Activated T-cell treated with anti-CD3 and anti-CD28 coated beads, Interleukin-2, amount 50 U/mL, for 24 hours (primary cell): ENCODE data around the gene BTBD16.

Experiments
- DNase-seq: peaks from one replicate; pipeline ENCODE4 v3.0.0-alpha.2; 2020
- H3K27ac Mint-ChIP-seq: 2 replicates; pipeline ENCODE4 v1.8.0; 2020; ENCODE audit warnings: mild to moderate bottlenecking, mixed read lengths
- H3K27me3 Mint-ChIP-seq: 2 replicates; pipeline ENCODE4 v1.8.0; 2020; ENCODE audit warnings: mixed read lengths
- H3K36me3 Mint-ChIP-seq: 2 replicates; pipeline ENCODE4 v1.8.0; 2020; ENCODE audit warnings: low read depth, mixed read lengths
- H3K4me1 Mint-ChIP-seq: 2 replicates; pipeline ENCODE4 v1.8.0; 2020; ENCODE audit warnings: low read depth, mixed read lengths
- H3K4me3 Mint-ChIP-seq: 2 replicates; pipeline ENCODE4 v1.8.0; 2020; ENCODE audit warnings: mild to moderate bottlenecking, moderate library complexity, mixed read lengths
- H3K9me3 Mint-ChIP-seq: 2 replicates; pipeline ENCODE4 v1.8.0; 2020; ENCODE audit warnings: mixed read lengths

The BTBD16 gene

DNA sequence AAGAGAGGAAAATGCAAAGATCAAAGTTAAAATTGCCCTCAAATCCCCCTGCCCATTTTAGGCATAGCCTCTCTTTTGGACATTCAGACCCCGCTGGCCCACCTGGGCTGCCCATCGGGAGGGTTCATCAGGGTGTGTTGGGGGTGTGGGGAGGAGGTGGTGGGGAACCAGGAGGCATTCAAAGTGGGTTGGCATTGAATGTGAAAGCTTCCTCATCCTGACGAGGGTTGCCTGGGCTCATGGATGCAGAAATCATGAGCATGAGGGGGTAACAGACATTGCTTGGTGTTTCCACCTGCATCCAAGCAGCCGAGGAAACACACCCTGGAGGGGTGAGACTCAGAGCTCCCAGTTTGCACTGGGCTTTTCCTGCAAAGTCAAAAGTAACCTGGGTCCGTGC, 20.6 kb downstream of the BTBD16 start:
- Mint-ChIP-seq H3K9me3 (no peaks in the 10 kb centered on the region), H3K27ac (no peak overlapping the region), H3K4me3 (no peak overlapping the region), H3K4me1 (peaks cover 9% of the 10 kb centered on the region), H3K27me3 (peaks cover 3% of the 10 kb centered on the region), H3K36me3 (no peaks in the 10 kb centered on the region)
- no peak for DNase-seq

DNA sequence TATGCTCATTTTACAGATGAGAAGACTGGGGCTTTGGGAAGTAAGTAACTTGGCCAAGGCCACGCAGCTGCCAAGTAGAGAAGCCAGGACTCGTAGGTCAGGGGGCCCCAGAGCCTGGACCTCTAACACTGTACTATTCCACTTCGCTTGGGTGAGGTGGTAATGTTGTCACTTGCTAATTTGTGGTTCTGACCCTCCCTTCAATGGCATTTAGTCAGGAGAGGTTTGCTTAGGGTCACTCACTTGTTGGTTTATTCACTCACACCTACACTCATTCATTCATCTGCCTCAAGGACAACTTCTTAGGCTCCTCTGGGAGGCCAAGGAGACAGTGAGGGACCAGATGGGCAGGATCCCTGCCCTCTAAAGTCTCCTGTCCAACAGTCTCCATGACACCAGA, 21.3 kb downstream of the BTBD16 start:
- peaks cover 9% of the 10 kb centered on the region for H3K4me1 Mint-ChIP-seq
- H3K27me3 Mint-ChIP-seq, result peaks cover 3% of the 10 kb centered on the region
- no peaks in the 10 kb centered on the region for H3K36me3 Mint-ChIP-seq
- no peaks in the 10 kb centered on the region for H3K9me3 Mint-ChIP-seq
- H3K27ac Mint-ChIP-seq, result no peak overlapping the region
- DNase-seq, result no peak
- no peak overlapping the region for H3K4me3 Mint-ChIP-seq

DNA sequence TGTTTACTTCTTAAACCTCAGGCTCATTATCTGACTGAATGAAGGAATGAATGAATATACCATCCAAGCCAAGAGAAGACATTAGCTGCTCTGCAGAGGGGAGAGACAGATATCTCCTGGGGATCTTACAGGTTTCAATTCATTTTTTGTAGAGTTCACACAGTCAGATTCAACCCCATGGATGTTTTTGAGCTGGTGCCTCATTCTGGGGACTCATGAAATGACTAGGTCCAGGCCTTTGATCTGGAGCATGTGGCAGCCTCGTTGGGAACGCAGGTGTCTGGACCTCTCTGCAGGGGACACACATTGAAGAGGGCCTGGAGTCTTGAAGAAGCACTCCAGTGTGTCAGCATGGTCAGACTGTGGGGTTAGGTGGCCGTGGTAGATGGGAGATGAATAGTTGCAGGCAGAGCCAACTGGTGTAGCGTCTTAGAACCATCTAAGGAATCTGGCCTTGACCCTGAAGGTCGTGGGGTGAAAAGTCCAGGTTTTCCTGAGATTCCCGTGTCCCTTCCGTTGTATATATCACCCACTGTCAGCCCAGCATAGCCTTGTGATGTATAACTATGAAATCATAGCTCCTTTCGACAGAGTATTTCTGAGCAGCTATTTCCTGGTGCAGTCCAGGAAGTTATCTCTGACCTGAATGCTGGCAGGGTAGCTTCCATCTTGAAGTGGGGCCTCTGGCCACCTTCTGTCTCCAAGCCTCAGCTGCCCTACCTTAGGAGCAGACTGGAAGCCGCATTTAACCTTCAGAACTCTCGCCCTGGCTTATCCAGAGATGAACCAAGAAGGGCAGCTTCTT, 22.3 kb downstream of the BTBD16 start:
- peaks cover 9% of the 10 kb centered on the region for H3K4me1 Mint-ChIP-seq
- H3K27me3 Mint-ChIP-seq, result no peaks in the 10 kb centered on the region
- no peak overlapping the region for H3K4me3 Mint-ChIP-seq
- H3K9me3 Mint-ChIP-seq, result no peaks in the 10 kb centered on the region
- no peak for DNase-seq
- H3K36me3 Mint-ChIP-seq, result no peaks in the 10 kb centered on the region
- no peak overlapping the region for H3K27ac Mint-ChIP-seq

DNA sequence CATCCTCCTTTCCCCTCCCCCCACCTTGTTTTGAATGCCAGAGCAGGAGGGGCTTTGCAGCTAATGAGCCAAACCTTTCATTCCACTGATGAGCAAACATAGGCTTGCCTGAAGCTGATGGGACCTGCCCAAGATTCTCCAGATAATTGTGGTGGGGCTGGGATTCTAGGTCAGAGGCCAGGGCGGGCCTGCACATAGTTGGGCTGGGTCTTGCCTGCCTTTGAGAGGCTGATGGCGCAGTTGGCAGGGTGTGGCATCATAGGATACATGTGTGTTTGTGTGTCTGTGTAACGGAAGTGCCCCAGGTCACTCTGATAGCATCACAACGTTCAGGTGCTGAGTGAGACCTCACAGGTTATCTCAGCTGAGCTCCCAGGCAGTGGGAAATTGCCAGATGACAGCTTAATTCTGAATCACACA, 22.9 kb downstream of the BTBD16 start:
- no peak overlapping the region for H3K27ac Mint-ChIP-seq

DNA sequence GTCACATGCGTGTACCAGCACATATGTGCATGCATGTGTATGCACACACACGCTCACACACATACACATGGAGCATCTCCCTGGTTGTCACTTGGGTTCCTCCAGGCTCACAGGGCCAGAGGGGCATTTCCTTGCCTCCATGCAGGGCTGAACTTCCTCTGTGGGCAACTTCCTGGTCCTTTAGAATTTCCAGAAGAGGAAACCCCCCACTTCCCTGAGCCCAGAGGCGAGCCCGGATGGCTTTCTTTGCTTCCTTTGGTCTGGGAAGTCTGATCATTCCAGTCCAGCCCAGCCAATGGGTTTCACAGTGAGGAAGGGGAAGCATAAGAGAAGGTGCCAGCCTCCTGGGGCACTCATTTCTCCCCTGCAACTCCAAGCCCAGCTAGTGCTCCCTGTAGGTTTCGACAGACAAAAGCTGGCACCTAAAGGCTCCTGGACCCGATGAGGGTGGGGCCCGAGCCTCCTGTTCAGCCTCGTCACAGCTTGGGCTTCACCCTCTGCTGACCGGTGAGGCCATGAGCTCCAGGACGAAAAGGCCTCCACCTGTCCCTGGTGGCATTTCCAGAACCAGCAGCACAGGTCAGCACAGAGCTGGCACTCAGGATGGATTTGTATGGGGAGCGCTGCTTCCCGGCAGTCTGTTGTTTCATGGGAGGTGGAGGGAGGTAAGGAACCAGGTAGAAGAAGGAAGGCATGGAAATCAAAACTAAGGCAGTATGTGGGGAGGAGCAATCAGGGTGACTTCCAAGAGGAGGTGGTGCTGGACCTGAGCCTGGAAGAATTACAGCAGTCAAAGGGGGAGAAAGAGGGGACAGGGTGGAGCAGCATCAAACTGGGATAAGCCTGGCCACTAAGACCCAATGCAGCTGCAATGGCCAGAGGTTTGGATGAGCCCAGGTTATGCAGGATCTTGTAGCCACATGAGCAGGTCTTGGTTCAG, 23.7 kb downstream of the BTBD16 start:
- no peak for DNase-seq
- H3K4me3 Mint-ChIP-seq, result no peak overlapping the region
- no peaks in the 10 kb centered on the region for H3K27me3 Mint-ChIP-seq
- H3K27ac Mint-ChIP-seq, result no peak overlapping the region
- no peaks in the 10 kb centered on the region for H3K36me3 Mint-ChIP-seq
- peaks cover 11% of the 10 kb centered on the region for H3K4me1 Mint-ChIP-seq
- H3K9me3 Mint-ChIP-seq, result no peaks in the 10 kb centered on the region

More for the DNA sequence above, 22.9 kb downstream of the BTBD16 start:
- Mint-ChIP-seq H3K27me3 (no peaks in the 10 kb centered on the region), H3K4me3 (no peak overlapping the region), H3K9me3 (no peaks in the 10 kb centered on the region), H3K36me3 (no peaks in the 10 kb centered on the region), H3K4me1 (peaks cover 11% of the 10 kb centered on the region)
- DNase-seq, result no peak

DNA sequence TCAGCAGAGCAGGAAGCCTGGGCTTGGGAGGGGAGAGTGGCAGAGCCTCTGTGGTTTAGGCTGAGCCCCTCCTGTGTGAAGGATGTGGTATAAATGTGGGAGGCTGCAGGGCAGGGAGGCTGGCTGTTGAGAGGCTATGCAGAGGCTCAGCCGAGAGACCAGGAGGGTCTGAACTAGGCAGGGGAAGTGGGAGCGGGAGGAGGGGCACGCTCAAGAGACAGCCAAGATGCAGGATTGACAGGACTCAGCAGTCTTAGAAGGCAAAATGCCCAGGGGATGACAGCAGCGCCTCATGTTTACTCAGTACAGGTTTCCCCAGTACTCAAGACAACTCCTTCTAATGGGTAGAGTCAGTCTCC, 24.3 kb downstream of the BTBD16 start:
- H3K27me3 Mint-ChIP-seq, result no peaks in the 10 kb centered on the region
- no peak for DNase-seq
- H3K27ac Mint-ChIP-seq, result no peak overlapping the region
- no peak overlapping the region for H3K4me3 Mint-ChIP-seq
- peaks cover 11% of the 10 kb centered on the region for H3K4me1 Mint-ChIP-seq
- H3K9me3 Mint-ChIP-seq, result no peaks in the 10 kb centered on the region
- no peaks in the 10 kb centered on the region for H3K36me3 Mint-ChIP-seq

DNA sequence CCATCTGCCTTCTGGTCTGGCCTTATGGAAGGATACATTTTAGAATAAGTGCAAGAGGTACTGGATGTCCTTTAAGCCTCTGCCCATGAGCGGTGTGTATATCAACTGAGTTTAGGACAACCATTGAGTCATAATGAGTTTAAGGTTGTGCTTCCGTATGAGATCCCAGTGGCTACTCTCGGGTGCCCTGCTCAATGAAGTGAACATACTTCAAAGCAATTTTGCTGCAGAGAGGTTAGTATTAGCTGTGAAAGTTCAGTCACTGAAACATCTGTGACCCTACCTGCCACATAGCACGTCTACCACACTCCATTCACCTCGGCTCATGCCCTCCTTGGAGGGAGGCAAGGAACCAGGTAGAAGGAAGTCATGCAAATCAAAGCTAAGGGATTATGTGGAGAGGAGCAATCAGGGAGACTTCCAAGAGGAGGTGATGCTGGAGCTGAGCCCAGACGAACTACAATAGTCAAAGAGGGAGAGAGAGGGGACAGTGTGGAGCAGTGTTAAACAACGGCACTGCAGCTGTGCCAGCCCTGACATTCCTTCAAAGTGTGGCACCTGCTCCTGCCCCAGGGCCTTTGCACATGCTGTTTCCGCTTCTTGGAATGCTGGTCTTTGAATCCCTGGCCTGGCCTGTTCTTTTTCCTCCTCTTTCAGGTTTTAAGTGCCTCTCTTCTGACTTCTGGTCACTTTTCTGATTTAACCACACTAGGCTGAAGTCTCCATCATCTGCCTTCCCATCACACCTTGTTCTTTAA, 25.4 kb downstream of the BTBD16 start:
- Mint-ChIP-seq H3K27ac (no peak overlapping the region), H3K27me3 (peaks cover 1% of the 10 kb centered on the region), H3K36me3 (no peaks in the 10 kb centered on the region), H3K4me3 (no peak overlapping the region), H3K4me1 (peaks cover 11% of the 10 kb centered on the region), H3K9me3 (no peaks in the 10 kb centered on the region)
- DNase-seq, result no peak

DNA sequence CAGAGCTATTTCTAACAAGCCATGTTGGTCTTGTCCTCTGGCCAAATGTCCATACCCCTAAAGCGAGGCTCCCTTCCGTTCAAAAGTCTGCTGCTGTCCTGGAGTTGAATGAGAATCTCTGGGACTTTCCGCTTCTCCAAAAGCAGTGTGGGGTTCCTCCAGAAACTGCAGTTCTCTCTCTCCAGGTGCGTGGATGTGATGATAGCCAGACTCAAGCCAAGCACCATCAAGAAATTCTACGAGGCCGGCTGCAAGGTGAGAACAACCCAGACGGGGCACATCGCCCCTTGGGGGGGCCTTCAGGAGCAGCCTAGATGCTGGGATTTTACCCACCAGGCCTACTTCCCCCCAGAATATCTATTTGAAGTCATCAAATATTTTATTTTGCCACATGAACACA, 26.5 kb downstream of the BTBD16 start:
- Mint-ChIP-seq H3K36me3 (no peaks in the 10 kb centered on the region), H3K9me3 (no peaks in the 10 kb centered on the region), H3K27ac (no peak overlapping the region), H3K27me3 (peaks cover 3% of the 10 kb centered on the region), H3K4me1 (peaks cover 11% of the 10 kb centered on the region), H3K4me3 (no peak overlapping the region)
- DNase-seq, result no peak

DNA sequence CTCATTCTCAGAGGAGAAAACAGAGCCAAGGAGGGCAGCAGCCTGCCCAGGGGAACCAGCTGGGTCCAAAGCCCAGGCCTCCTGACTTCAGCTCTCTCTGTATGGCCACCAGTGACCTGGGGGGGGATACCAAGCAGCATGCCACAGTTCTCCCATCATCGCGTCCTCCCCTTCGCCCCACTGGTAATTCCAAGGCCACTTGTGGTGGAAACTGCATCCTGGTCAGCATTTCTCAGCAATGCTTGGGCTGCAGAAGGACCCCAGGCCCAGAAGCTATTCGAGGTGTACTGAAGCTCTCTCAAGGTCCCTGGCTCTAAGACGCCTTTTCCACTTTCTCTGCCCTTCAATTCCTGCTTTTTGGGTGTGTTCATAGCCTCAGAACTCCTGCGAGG, 27.1 kb downstream of the BTBD16 start:
- Mint-ChIP-seq H3K27me3 (peaks cover 3% of the 10 kb centered on the region), H3K36me3 (no peaks in the 10 kb centered on the region), H3K4me3 (no peak overlapping the region), H3K9me3 (no peaks in the 10 kb centered on the region), H3K27ac (no peak overlapping the region), H3K4me1 (peaks cover 10% of the 10 kb centered on the region)
- DNase-seq, result no peak

DNA sequence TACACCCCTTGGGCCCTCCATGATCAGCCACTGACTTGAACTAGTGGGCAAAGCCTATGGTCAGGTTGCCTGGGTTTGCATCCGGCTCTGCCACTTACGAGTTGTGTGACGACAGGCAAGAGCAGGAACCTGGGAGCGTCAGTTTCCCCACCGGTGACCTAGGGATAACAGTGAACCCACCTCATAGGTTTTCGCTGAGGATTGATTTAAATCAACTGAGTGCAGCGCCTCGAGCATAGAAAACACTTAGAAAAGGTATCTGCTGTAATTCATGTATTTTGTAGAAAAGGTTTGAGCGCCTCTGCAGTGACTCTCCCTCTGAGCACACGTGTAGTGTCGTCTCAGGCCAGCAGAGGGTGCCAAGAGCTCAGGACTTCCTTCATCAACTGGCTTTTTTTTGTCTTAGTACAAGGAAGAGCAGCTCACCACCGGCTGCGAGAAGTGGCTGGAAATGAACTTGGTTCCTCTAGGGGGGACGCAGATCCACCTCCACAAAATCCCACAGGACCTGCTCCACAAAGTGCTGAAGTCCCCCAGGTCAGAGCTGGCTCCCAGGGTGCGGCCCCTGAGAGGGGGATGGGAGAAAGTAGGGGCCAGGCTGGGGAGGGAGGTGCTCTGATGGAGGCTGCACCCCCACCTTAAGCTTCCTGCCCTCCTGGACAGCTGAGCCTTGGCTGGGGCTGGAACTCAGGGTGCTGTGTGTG, 27.7 kb downstream of the BTBD16 start:
- Mint-ChIP-seq H3K9me3 (no peaks in the 10 kb centered on the region), H3K36me3 (no peaks in the 10 kb centered on the region), H3K4me3 (no peak overlapping the region), H3K4me1 (peaks cover 8% of the 10 kb centered on the region), H3K27me3 (peaks cover 3% of the 10 kb centered on the region), H3K27ac (no peak overlapping the region)
- DNase-seq, result peak; percentile 77

DNA sequence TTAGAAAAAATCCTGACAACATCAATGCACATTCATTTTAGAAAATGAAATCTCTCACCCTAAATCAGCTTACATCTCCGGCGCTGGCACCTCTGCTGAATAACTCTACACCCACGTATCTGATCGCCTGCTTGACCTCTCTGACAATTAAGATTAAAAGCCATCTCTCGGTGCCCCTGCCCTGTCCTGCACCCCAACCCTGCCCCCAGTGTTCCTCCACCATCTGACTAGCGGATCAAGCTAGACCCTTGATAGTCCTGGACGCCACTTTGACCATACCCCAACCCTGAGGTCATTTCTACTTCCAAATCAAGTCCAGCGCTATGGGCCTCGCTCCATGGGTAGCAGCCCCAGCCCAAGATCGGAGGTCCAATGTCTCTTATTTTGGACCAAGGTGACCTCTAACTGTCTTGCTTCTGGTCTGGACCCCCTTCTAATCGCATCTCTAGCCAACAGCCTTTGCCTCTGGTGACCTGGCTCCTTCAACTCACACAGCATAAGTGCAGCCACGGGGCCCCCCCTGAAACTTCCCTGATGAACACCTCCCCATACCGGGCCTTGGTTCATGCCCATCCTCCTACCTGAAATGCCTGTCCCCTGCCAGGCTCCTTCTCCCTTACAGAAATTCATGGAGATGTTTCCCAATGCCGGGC, 28.5 kb downstream of the BTBD16 start:
- Mint-ChIP-seq H3K4me1 (peaks cover 8% of the 10 kb centered on the region), H3K27me3 (peaks cover 3% of the 10 kb centered on the region), H3K36me3 (no peaks in the 10 kb centered on the region), H3K4me3 (no peak overlapping the region), H3K9me3 (no peaks in the 10 kb centered on the region), H3K27ac (no peak overlapping the region)
- DNase-seq, result no peak

DNA sequence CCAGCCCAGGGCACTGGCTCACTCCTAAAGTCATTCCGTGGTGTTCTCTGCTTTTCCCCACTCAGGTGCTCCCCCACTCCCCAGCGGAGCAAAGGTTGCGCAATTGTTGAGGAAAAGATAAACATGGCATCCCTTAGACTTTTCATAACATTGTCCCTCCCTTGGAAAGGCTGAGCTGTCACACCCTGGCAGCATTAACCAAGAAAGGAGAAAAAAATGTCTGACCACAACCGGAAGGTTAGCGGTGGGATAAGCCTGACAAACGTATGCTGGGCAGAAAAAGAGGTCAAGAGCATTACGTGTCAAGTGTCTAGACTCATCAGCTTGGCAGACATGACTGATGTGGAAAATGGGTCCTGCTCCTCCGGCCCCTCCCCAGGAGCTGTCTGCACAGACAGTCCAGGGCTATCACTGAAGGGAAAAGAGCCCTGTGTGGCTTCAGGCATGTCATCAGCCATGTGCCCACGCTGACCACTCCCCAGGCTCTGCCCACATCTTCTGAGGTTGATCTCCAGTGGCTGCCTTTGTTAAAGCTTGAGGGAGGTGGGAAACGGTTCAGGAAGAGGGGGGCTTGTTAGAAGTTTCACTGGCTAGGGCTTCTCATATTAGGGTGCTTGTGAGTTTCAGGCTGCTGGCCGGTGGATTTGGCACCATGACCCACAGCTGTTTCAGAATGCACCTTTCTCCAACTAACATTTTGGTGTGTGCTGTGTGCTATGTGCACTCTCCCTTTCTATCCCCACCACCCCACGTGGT, 30.1 kb downstream of the BTBD16 start:
- H3K4me3 Mint-ChIP-seq, result no peak overlapping the region
- H3K27ac Mint-ChIP-seq, result no peak overlapping the region
- peaks cover 3% of the 10 kb centered on the region for H3K27me3 Mint-ChIP-seq
- no peak for DNase-seq
- H3K9me3 Mint-ChIP-seq, result no peaks in the 10 kb centered on the region
- H3K36me3 Mint-ChIP-seq, result no peaks in the 10 kb centered on the region
- H3K4me1 Mint-ChIP-seq, result peaks cover 2% of the 10 kb centered on the region

DNA sequence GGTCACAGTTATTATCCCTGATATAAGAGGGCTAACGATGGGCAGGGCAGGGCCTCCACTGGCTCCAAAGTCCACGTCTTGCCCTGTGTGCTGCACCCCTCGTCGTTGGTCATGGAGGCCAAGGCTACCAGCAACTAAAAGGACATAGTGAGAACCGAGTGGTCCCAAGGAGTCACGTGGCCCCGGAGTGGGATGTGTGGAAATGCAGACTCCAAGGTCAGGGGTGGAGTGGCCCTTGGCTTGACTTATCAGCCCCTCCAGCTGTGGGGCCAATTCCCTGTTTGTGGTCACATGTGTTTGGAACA, 30.7 kb downstream of the BTBD16 start:
- H3K9me3 Mint-ChIP-seq, result no peaks in the 10 kb centered on the region
- no peak overlapping the region for H3K4me3 Mint-ChIP-seq
- H3K27me3 Mint-ChIP-seq, result peaks cover 3% of the 10 kb centered on the region
- no peak for DNase-seq
- H3K27ac Mint-ChIP-seq, result no peak overlapping the region
- peaks cover 2% of the 10 kb centered on the region for H3K4me1 Mint-ChIP-seq
- H3K36me3 Mint-ChIP-seq, result no peaks in the 10 kb centered on the region
